HG02970 (cell line): Measurements from ENCODE around the gene BTAF1.
"Not testable (repeated sequence)": the region's sequence is repeated elsewhere in the genome, so short reads cannot be mapped to it uniquely, and the experiment has no call there.

ENCODE experiments used
- ATAC-seq: cut with Tn5 transposase; IDR thresholded peaks from one replicate; pipeline ENCODE4 v1.9.1; 2021; ENCODE audit warnings: mild to moderate bottlenecking, moderate library complexity, moderate number of reproducible peaks; ENCODE audit not compliant: unreplicated experiment, low FRiP score

Gene BTAF1

GRCh38 chr10:91976317-91977051 is 52.9 kb downstream of the BTAF1 start:
- no peak for ATAC-seq

- ATAC-seq, result no peak
Observed at GRCh38 chr10:91977491-91977890, 53.9 kb downstream of the BTAF1 start.

- ATAC-seq, result no peak
Observed at GRCh38 chr10:91978585-91978984, 55.0 kb downstream of the BTAF1 start.

- ATAC-seq, result no peak
Observed at GRCh38 chr10:91980319-91980718, 56.7 kb downstream of the BTAF1 start.

- no peak for ATAC-seq
Observed at GRCh38 chr10:91983416-91983815, 59.8 kb downstream of the BTAF1 start.

- no peak for ATAC-seq
Observed at GRCh38 chr10:91987397-91988037, 63.9 kb downstream of the BTAF1 start.

GRCh38 chr10:91992031-91992430 is 68.5 kb downstream of the BTAF1 start:
- ATAC-seq, result no peak

GRCh38 chr10:91996266-91996665 is 72.7 kb downstream of the BTAF1 start:
- ATAC-seq, result no peak

GRCh38 chr10:92001581-92001980 is 78.0 kb downstream of the BTAF1 start:
- no peak for ATAC-seq

- no peak for ATAC-seq
Observed at GRCh38 chr10:92001995-92002394, 78.4 kb downstream of the BTAF1 start.

- no peak for ATAC-seq
Observed at GRCh38 chr10:92003258-92003657, 79.7 kb downstream of the BTAF1 start.

- ATAC-seq, result no peak
Observed at GRCh38 chr10:92005978-92006377, 82.4 kb downstream of the BTAF1 start.

GRCh38 chr10:92009445-92009844 is 85.9 kb downstream of the BTAF1 start:
- ATAC-seq, result no peak

GRCh38 chr10:92010047-92010735 is 86.6 kb downstream of the BTAF1 start:
- no peak for ATAC-seq

GRCh38 chr10:92011560-92012214 is 88.1 kb downstream of the BTAF1 start:
- ATAC-seq, result no peak

GRCh38 chr10:92014620-92015019 is 91.0 kb downstream of the BTAF1 start:
- no peak for ATAC-seq

- ATAC-seq, result no peak
Observed at GRCh38 chr10:92024700-92025099, 101.1 kb downstream of the BTAF1 start.

- not testable (repeated sequence) for ATAC-seq
Observed at GRCh38 chr10:92025340-92025739, 101.8 kb downstream of the BTAF1 start.

GRCh38 chr10:92027141-92027540 is 103.6 kb downstream of the BTAF1 start:
- no peak for ATAC-seq

- ATAC-seq, result no peak
Observed at GRCh38 chr10:92031580-92031979, 108.0 kb downstream of the BTAF1 start.

- ATAC-seq, result not testable (repeated sequence)
Observed at GRCh38 chr10:92033070-92033469, 109.5 kb downstream of the BTAF1 start.
